PC-9 (cell line): ENCODE measurements around the gene FZD7. TPM values are rescaled to one million over a fixed set of nuclear protein-coding genes. Genes with fewer than 3 reads are reported as not detected.

ENCODE experiments used
- BruUV-seq: library from RNA; stranded (reverse); fragments of 400-500 nt; replicated peaks from 2 replicates; lab custom pipeline; 2021; lab: Mats Ljungman, UMichigan
- CTCF ChIA-PET: fragments of 300-600 bp; sonication (Branson Sonifier 250); formaldehyde crosslinking; loops from one replicate; lab custom pipeline; 2022; ENCODE audit warnings: antibody characterized with exemption; lab: Charles Lee
- POLR2A ChIA-PET: fragments of 300-600 bp; sonication (Branson Sonifier 250); formaldehyde crosslinking; loops from one replicate; lab custom pipeline; 2022; ENCODE audit warnings: antibody characterized with exemption; ENCODE audit not compliant: unreplicated experiment; lab: Charles Lee
- DNase-seq, 2 experiments: peaks; one replicate each; pipeline versions ENCODE4 v3.0.0 to v3.0.0-alpha.2; 2015 to 2022; ENCODE audit warnings: mixed read lengths in 1 of 2
- H2AFZ ChIP-seq: fragments of 200-600 bp; sonication (generic); 2 replicates; pipeline ENCODE4 v1.8.1; 2017; ENCODE audit warnings: antibody characterized with exemption
- H3F3A ChIP-seq: fragments of 200-600 bp; sonication (generic); 2 replicates; pipeline ENCODE4 v1.8.1; 2017; ENCODE audit warnings: antibody characterized with exemption, mild to moderate bottlenecking, low read depth; ENCODE audit not compliant: insufficient read depth
- H3K27ac ChIP-seq: fragments of 200-600 bp; sonication (generic); 2 replicates; pipeline ENCODE4 v1.6.1; 2016; ENCODE audit warnings: mixed run types
- H3K27me3 ChIP-seq: fragments of 200-600 bp; sonication (generic); 2 replicates; pipeline ENCODE4 v1.6.1; 2016; ENCODE audit warnings: low read depth, mixed run types; ENCODE audit not compliant: insufficient read depth
- H3K36me3 ChIP-seq: fragments of 200-600 bp; sonication (generic); 2 replicates; pipeline ENCODE4 v1.6.1; 2016; ENCODE audit warnings: low read depth, mixed run types
- H3K4me1 ChIP-seq: fragments of 200-600 bp; sonication (generic); replicated peaks from 2 replicates; pipeline ENCODE4 v1.6.1; 2016; ENCODE audit warnings: mixed run types; ENCODE audit not compliant: insufficient read depth
- H3K4me2 ChIP-seq: fragments of 200-600 bp; sonication (generic); 2 replicates; pipeline ENCODE4 v1.6.1; 2017; ENCODE audit warnings: mixed run types
- H3K4me3 ChIP-seq: fragments of 200-600 bp; sonication (generic); 2 replicates; pipeline ENCODE4 v1.6.1; 2016; ENCODE audit warnings: mixed run types
- H3K79me2 ChIP-seq: fragments of 200-600 bp; sonication (generic); 2 replicates; pipeline ENCODE4 v1.6.1; 2017; ENCODE audit warnings: low read depth, mixed run types
- H3K9me2 ChIP-seq: fragments of 200-600 bp; sonication (generic); 2 replicates; pipeline ENCODE4 v1.8.1; 2017; ENCODE audit warnings: mild to moderate bottlenecking; ENCODE audit not compliant: insufficient read depth
- H3K9me3 ChIP-seq: fragments of 200-600 bp; sonication (generic); 2 replicates; pipeline ENCODE4 v1.8.1; 2016; ENCODE audit warnings: low read depth; ENCODE audit not compliant: insufficient read depth
- H4K20me1 ChIP-seq: fragments of 200-600 bp; sonication (generic); 2 replicates; pipeline ENCODE4 v1.8.1; 2017; ENCODE audit not compliant: insufficient read depth
- CTCF ChIP-seq: fragments of 200-600 bp; sonication (generic); conservative IDR thresholded peaks from 2 replicates; pipeline ENCODE4 v1.6.1; 2017; ENCODE audit warnings: mixed run types, antibody characterized with exemption, mild to moderate bottlenecking, moderate library complexity
- EZH2 ChIP-seq: fragments of 200-600 bp; sonication (generic); IDR thresholded peaks from 2 replicates; pipeline ENCODE4 v1.8.0; 2017; ENCODE audit warnings: antibody characterized with exemption, low read depth
- intact Hi-C: fragments of 100-400 bp; cut with micrococcal nuclease; formaldehyde crosslinking; loops from one replicate; pipeline ENCODE4 v1.10.0; 2022; ENCODE audit not compliant: unreplicated experiment
- total RNA-seq: library from RNA; stranded (reverse); gene quantifications from 2 replicates; pipeline ENCODE4 v1.2.3, GENCODE V29; 2021

FZD7 gene
- total RNA-seq, 1 experiment from 2014 or later, result 26.8 TPM

- H3K9me3 ChIP-seq, result no peaks in the 10 kb centered on the region
- ChIA-PET CTCF (no interaction called here), POLR2A (no interaction called here)
- no peaks in the 10 kb centered on the region for H4K20me1 ChIP-seq
- intact Hi-C loops, result no loop called here
- H3K79me2 ChIP-seq, result no peaks in the 10 kb centered on the region
- no TSS peak for BruUV-seq
- no peaks in the 10 kb centered on the region for H3F3A ChIP-seq
- H3K4me2 ChIP-seq, result no peak overlapping the region
- H2AFZ ChIP-seq, result no peak overlapping the region
- DNase-seq, result no peak
- no peaks in the 10 kb centered on the region for H3K4me1 ChIP-seq
- TF ChIP-seq CTCF (no peak), EZH2 (no peak)
- H3K36me3 ChIP-seq, result no peaks in the 10 kb centered on the region
- H3K4me3 ChIP-seq, result no peak overlapping the region
- H3K9me2 ChIP-seq, result no peaks in the 10 kb centered on the region; the same call in 1 of the 2 replicates
- H3K27me3 ChIP-seq, result no peaks in the 10 kb centered on the region
- H3K27ac ChIP-seq, result no peak overlapping the region
Measured at GRCh38 chr2:202014759-202015211, 18.9 kb upstream of the FZD7 start.

- Histone ChIP-seq H2AFZ (no peak overlapping the region), H3K27ac (no peak overlapping the region), H3K27me3 (no peaks in the 10 kb centered on the region), H4K20me1 (no peaks in the 10 kb centered on the region), H3K9me2 (no peaks in the 10 kb centered on the region; the same call in 1 of the 2 replicates), H3K4me2 (no peak overlapping the region), H3K9me3 (no peaks in the 10 kb centered on the region), H3K36me3 (no peaks in the 10 kb centered on the region), H3K4me1 (no peaks in the 10 kb centered on the region), H3K79me2 (no peaks in the 10 kb centered on the region), H3F3A (no peaks in the 10 kb centered on the region), H3K4me3 (no peak overlapping the region)
- BruUV-seq, result no TSS peak
- TF ChIP-seq EZH2, result no peak
- TF ChIP-seq CTCF, result no peak
- POLR2A ChIA-PET, result no interaction called here
- CTCF ChIA-PET, result no interaction called here
- no peak for DNase-seq
- intact Hi-C loops, result no loop called here
Measured at GRCh38 chr2:202015471-202015870, 18.2 kb upstream of the FZD7 start.

- intact Hi-C loops, result no loop called here
- Histone ChIP-seq H4K20me1 (no peaks in the 10 kb centered on the region), H3K27me3 (no peaks in the 10 kb centered on the region), H3K9me3 (no peaks in the 10 kb centered on the region), H3K4me2 (no peak overlapping the region), H3K4me1 (no peaks in the 10 kb centered on the region), H3K4me3 (no peak overlapping the region), H3K36me3 (no peaks in the 10 kb centered on the region), H3K27ac (no peak overlapping the region), H2AFZ (no peak overlapping the region), H3K79me2 (no peaks in the 10 kb centered on the region), H3F3A (no peaks in the 10 kb centered on the region), H3K9me2 (no peaks in the 10 kb centered on the region)
- TF ChIP-seq EZH2 (no peak), CTCF (no peak)
- ChIA-PET CTCF (no interaction called here), POLR2A (no interaction called here)
- BruUV-seq, result no TSS peak
- no peak for DNase-seq
Measured at GRCh38 chr2:202016579-202017227, 17.0 kb upstream of the FZD7 start.
